Putamen (tissue), 1 donor: ENCODE results near the gene NXPE3.

Experiments
- DNase-seq: peaks from one replicate; pipeline ENCODE4 v3.0.0-alpha.2; 2016; ENCODE audit warnings: low spot score

The NXPE3 gene

DNA sequence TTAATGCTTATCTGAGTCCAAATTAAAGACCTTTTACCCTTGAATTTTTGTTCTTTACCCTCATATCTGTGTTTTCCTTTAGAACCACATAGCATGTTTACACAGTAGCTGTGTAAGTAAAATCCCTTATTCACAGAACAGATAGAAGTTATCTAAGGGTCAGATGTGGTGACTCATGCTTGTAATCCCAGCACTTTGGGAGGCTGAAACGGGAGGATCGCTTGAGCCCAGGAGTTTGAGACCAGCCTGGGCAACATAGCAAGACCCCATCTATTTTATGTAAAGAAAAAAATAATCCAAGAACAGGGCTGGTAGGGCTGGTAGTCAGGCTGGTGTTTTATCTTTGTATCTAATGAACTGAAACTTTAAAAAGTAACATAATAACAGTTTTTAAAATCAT, 23.2 kb downstream of the NXPE3 start:
- no peak for DNase-seq

DNA sequence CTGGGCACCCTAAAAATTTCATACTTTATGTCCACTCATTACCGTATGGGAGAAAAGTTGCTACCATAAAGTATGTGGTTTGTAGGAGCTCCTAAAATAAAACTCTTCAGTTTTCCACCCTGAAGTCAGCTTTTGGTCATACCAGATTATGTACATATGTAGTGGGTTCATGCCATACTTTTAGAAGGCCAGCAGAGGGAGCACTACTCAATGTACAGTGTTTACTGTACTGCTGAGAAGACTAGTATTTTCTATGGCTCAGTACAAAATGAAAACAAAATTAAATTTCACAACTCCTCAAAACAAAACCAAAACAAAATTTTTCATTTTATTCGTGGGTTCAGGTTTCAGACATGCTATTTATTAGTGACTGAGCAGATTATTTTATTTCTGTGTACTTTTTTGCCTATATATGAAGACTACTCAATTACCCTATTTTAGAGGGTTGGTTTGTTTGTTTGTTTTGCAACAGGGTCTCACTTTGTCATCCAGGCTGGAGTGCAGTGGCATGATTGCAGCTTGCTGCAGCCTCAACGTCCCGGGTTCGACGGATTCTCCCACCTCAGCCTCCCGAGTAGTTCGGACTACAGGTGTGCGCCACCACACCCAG, 24.3 kb downstream of the NXPE3 start:
- peak; percentile 50 for DNase-seq

DNA sequence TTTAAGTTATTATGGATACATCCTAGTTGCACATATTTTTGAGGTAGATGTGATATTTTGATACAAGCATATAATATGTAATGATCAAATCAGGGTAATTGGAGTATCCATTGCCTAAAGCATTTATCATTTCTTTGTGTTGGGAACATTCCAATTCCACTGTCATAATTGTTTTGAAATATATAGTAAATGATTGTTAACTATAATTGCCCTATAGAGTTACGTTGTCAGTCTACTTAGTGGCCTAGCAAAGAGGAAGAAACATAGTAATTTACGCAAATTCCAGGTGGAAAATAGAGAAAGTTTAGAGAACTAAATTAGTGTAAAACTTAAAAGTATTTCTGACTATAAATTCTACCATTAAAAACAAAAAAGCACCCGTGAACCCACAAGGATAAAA, 24.9 kb downstream of the NXPE3 start:
- no peak for DNase-seq

DNA sequence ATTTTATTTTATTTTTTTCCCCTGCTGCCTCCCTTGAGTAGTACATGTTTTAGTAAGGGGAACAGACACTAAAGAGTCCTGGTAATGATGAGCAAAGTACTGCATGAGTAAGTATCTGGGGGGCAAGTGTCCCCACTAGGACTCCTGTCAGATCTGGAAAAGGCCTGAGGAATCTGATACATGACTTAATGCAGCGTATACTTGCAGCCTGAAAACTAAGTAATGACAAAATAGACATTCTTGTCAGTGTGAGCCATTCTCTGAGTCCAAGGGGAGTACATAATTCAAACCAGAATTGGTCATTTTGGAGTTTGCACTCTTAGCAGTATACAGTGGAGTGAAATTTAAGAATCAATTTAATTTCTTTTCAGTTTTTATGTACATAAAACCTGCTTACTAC, 27.5 kb downstream of the NXPE3 start:
- no peak for DNase-seq

DNA sequence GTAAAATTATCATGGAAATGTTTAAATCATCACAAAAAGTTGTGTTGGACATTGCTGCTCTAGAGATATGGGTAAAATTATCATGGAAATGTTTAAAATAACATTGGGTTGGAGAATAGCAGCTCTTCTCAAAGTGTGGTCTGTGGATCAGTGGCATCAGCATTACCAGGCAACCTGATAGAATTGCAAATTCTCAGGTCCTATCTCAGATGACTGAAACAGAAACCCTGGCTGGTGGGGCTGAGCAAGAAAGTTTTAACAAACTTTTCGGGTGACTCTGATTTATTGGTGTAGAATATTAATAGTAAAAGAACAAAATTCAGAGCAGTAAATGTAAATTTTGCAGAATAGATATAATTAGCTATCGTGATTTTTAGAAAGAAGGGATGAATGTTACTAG, 28.9 kb downstream of the NXPE3 start:
- no peak for DNase-seq

DNA sequence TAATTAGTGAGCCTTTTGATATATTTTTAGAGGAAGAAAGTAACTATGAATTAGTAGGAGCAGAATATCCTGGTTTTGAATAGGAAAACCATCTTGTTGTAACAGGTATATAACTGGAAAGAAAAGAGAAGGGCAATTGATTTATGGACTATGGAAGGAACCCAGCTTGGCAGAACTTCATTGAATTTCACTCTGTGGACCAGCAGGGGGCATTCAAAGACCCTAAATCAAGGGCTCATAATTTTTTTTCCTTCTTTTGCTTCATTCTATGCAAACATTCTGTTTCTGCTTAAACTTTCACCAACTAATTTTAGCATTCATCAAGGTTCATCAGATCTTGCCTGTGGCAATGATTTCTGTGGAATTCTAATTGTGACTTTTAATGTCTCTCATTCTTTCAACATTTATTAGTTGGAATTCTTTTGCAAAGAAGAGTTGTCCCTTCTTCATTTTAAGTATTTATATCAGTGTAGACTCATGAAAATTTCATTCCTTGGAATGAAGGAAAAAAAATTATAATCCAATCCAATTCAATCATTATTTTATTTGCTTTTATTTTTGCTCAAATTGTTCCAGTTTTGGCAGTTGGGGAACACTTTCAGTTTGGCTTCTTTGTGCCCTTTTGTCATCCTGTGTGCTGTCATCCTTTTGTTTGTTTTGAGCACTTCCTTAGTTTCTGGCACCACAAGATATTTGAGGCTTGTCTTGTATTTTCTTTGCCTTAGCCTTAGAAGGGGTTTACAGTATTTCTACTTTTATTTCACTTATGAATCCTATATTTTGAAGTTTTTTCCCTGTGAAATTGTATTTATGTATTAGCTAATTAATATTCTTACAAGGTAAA, 30.4 kb downstream of the NXPE3 start:
- peak; percentile 20 for DNase-seq

DNA sequence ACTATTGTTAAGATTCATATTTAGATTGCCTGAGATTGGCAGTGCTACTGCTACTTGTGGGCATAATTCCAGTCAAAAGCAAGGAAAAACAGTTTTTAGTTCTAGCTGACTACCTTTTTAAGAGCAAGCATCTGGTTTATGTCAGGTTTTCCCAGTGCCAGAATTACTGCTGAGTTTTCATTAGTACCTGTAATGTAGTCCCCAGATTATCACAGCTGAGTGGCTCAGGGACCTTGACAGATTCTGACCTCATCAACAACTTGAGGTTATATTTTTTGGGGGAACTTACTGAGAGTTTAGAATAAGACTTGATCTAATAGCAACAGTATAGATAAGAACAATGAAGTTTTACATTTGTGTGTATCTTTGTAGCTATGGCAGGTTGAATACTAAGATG, 31.0 kb downstream of the NXPE3 start:
- no peak for DNase-seq

DNA sequence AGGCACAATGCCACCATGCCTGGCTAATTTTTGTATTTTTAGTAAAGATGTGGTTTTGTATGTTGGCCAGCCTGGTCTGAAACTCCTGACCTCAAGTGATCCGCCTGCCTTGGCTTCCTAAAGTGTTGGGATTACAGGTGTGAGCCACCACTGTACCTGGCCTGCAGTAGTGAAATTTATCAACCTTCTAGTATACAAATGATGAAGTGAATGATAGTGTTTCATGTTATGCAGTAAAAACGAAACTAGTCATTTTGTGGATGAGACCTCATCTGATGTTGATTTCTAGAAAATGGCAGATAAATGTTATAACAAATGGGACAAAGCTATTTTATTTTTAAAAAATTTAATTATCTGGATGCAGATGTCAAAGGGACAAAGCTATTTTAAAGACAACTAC, 32.9 kb downstream of the NXPE3 start:
- DNase-seq = no peak

DNA sequence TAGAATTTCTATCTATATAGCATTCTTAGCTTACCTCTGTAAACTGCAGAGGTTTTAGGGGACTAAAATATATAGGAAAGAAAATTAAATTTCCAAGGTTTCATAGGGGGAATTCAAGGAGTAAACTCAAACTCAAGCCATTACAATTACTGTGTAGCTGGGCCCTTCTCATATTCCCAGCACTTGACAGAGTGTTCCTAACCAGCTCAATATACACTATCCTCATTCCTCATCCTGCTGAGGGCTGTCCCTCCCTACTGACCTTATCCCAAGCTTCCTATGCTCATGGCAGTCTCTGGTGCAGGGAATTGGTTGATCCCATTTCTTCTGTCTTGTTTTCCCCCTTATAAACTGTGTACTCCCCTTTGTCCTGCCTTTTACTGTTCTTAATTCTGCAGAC, 33.9 kb downstream of the NXPE3 start:
- no peak for DNase-seq

DNA sequence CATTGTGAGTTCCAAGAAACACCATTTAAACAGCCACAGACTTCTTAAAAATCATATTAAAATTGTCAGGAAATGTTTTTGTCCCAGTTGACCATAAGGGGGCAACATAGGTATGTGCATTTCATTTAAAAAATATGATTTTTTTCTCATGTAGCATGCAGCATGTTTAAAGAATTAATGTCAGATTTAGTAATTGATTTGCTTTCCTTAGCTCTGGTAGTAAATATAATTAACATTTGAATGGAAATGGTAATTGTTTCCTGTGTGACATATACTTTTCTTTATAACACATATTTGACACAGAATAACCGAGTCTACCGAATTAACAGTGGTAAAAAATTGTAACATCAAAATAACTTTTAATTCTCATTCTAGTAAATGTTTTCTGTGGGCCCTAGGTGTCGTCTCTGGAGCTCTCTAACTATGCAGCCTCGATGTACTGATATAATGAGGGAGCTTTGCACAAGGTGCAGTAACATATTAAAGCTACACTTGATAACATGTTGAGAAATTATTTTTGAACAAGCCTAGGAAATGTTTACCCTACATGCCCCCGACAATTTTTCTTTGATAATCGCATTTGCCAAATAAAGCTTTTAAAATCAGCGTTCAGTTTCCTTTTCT, 34.9 kb downstream of the NXPE3 start:
- DNase-seq = no peak

DNA sequence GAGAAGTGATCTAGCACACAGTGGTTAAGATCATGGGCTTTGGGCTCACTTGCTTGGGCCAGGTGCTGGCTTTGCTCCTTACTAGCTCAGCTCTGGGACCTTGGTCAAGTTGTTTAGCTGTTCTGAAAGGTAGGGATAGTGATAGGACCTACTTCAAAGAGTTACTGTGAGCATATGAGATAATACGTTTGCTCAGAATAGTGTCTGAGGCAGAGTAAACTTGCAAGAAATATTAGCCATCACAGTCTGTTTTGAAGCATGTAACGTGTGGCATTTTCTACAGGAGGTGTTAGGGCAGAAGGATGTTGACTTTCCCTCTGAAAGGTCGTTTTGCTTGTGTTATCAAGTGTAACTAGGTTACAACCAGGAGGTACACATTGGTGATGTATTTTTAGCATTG, 35.8 kb downstream of the NXPE3 start:
- no peak for DNase-seq

DNA sequence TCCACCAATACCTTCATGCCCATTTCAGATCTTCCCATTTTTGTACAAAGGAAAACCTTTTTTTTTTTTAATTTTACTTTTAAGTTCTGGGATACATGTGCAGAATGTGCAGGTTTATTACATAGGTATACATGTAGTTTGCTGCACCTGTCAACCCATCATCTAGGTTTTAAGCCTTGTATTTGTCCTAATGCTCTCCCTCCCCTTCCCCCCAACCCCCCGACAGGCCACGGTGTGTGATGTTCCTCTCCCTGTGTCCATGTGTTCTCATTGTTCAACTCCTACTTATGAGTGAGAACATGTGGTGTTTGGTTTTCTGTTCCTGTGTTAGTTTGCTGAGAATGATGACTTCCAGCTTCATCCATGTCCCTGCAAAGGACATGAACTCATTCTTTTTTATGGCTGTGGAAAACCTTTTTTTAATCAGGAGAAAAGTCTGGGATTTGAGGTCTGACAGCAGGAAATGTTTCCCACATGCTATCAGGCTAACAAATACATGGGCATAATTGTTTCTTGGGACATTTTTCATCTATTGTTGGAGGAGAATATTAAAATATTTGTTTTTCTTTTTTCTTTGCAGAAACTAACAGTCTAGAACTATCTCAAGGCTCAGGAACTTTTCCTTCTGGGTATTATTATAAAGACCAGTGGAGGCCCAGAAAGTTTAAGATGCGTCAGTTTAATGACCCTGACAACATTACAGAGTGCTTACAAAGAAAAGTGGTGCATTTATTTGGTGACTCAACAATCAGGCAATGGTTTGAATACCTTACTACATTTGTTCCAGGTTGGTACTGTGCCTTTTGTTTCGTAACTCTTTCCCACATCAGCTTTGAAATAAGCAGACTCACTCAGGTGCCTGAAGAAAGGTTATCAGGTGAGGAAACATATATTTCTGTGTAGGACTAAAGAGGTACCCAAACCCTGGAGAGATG, 37.5 kb downstream of the NXPE3 start:
- DNase-seq = no peak

DNA sequence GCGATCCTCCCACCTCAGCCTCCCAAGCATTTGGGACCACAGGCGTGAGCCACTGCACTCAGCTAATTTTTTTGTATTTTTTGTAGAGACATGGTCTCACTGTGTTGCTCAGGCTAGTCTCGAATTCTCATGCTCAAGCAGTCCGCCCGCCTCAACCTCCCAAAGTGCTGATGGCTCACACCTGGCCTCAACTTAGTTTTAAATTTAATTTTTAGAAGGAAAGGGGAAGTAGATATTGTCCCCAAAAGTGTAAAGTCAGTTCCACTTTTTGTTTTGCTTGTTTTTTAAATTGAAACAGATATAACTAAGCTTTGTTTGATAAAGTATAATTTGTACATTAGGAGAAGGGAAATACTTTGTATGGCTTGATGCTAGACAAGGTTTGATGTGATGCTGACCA, 39.0 kb downstream of the NXPE3 start:
- DNase-seq = no peak

DNA sequence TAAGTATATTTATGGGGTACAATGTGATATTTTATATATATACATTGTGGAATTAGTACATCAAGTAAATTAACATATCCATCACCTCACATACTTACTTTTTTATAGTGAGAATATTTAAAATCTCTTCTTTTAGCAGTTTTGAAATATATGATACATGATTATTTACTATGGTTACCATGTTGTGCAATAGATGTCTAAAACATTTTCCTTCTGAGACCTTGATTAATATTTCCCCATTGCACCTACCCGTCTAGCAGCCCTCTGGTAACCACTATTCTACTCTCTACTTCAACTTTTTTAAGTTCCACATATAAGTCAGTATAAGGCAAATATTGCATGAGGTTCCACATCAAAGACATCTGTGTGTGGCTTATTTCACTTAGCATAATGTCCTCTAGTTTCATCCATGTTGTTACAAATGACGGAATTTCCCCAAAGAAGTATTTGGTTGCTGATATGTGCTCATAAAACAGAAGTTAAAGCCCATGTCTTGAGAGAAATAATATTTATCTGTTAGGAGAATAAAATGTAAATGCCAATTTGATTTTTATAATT, 40.7 kb downstream of the NXPE3 start:
- DNase-seq = no peak

DNA sequence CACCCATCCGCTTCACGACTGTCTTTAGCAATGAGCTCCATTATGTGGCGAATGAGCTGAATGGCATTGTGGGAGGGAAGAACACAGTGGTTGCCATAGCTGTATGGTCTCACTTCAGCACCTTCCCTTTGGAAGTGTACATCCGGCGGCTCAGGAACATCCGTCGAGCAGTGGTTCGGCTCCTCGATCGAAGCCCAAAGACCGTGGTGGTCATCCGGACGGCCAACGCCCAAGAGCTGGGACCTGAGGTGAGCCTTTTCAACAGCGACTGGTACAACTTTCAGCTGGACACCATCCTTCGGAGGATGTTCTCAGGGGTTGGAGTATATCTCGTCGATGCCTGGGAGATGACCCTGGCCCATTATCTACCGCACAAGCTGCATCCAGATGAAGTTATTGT, 42.5 kb downstream of the NXPE3 start:
- DNase-seq = no peak

DNA sequence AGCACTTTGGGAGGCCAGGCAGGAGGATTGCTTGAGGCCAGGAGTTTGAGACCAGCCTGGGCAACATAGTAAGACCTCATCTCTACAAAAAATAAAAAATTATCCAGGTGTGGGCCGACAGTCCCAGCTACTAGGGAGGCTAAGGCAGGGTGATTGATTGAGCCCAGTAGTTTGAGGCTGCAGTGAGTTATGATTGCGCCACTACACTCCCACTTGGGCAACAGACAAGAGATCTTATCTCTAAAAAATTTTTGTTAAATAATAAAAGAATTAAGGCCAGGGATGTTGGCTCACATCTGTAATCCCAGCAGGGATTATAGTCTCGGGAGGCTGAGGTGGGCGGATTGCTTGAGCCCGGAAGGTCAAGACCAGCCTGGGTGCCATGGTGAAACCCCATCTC, 44.5 kb downstream of the NXPE3 start:
- DNase-seq = no peak

DNA sequence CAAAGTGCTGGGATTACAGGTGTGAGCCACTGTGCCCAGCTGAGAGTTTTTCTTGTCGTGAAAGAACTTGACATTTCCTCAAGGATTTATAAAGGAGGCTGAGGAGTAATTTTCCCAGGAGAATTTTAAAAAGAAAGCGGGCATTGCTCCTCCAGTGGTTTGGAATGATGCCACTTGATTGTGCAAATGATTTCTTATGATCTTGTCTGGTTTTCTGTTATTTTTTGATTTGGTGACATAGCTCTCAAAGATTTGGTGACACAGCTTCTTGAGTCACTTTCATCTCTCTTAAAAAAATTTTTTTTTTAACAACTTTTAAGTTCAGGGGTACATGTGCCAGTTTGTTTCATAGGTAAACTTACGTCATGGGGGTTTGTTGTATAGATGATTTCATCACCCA, 45.7 kb downstream of the NXPE3 start:
- no peak for DNase-seq

DNA sequence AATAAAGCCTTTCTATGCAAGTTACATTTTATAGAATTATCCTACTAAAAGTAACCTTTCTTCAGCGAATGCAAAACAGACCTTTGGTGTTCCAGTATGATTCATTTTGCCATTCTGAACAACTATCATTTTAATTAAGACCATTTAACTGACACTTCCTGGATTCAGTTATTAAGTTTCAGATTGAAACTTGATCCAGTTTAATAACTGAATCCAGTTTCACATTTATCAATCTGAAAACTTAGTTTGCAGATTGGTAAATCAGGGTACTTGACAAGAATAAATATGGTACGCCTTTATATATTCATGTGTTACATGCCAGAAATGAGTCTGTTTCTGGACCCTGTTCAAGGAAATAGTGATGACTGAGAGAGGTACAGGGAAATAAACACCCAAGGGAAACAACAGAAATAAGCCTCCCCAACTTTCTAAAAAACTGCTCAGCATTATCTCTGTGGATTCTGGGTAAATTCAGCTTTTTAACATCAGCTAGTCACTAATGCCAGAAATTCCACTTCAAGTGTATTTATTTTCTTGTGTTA, 47.0 kb downstream of the NXPE3 start:
- DNase-seq = no peak

DNA sequence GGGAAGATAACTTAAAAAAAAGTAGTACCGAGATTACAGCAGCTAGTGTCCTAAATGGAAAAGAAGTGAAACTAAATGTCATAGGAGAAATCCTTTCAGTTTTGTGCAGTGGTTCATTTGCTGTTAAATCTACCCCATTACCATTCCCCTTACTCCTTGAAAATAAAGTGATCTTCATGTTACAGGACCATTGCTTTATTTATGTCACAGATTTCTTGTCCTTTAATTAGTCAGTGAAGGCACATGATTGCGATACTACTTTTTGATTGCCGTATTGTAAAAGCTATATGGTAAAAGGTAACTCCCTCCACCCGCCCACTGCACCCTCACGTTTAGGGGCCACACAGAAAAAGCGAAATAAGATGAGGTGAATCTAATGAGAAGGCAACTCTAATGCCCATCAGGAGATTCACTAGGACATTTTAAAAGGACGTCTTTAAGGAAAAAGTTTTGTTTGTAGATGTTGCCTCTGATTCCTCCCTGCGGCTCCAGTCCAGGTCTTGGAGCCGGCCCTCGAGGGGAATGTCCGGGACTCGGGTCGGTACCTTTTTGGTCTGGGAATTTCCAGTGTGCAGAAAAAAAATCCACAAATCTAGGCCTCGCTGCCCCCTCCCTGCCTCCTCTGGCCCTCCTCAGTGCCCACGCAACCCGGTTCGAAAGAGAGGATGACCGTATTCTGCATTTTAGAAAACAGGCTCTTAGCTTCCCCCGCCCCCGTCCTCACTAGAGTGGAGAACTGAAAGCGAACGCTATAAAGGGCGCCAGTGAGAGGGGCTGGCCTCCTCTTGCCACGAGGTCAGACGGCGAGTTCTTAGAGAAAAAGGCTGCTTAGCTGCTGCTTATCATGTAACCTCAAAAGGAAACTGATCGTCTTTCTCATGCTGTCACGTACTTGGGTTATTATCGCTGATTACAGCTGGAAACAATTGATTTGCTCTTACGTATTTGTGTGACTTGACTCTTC, 48.5 kb downstream of the NXPE3 start:
- peak; percentile 45 for DNase-seq

DNA sequence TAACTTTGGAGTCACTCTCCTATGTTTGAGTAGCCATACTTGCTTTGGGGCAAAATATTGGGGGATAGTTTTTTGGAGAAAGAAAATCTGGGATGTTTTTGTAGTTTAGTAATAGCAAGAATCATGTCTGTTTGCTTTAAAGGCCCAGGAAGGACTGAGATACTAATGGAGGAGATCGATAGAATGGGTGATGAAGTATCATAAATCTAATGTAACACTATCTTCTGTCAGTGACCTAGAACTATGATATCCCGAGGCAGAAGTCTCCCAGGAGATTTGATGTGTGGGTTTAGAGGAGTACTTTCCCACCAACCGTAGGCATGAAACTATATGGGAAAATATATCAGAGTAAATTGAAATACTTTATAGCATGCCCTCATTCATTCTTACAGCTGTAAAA, 49.3 kb downstream of the NXPE3 start:
- no peak for DNase-seq
